Transverse colon (tissue), 4 donors: ENCODE measurements around the gene PHPT1. TPM values are rescaled to one million over a fixed set of nuclear protein-coding genes. Genes with fewer than 3 reads are reported as not detected.
"Not testable (repeated sequence)": the region's sequence is repeated elsewhere in the genome, so short reads cannot be mapped to it uniquely, and the experiment has no call there.

Source experiments
- DNase-seq: peaks from one replicate; pipeline ENCODE4 v3.0.0-alpha.2; 2019
- H3K27ac ChIP-seq, 4 donors: fragments of 200-600 bp; sonication (generic); 2 replicates each; pipeline ENCODE4 v1.5.1; 2016 to 2018; ENCODE audit warnings: inconsistent platforms in 4 of 4
- H3K27me3 ChIP-seq: fragments of 200-600 bp; sonication (generic); 2 replicates; pipeline ENCODE4 v1.5.1; 2017; ENCODE audit warnings: inconsistent platforms
- H3K36me3 ChIP-seq, 4 donors: fragments of 200-600 bp; sonication (generic); 2 replicates each; pipeline ENCODE4 v1.5.1; 2017 to 2019; ENCODE audit warnings: inconsistent platforms in 4 of 4
- H3K4me1 ChIP-seq, 4 donors: fragments of 200-600 bp; sonication (generic); 2 replicates each; pipeline ENCODE4 v1.5.1; 2017 to 2020; ENCODE audit warnings: inconsistent platforms in 4 of 4
- H3K4me3 ChIP-seq, 4 donors: fragments of 200-600 bp; sonication (generic); 1 replicate in 1 of 4; 2 replicates in 3 of 4; pipeline versions ENCODE4 v1.5.1 to v1.6.1; 2017 to 2019; ENCODE audit warnings: inconsistent platforms in 4 of 4
- H3K9me3 ChIP-seq, 2 donors: fragments of 200-600 bp; sonication (generic); 2 replicates each; pipeline ENCODE4 v1.5.1; 2017 to 2019; ENCODE audit warnings: inconsistent platforms in 2 of 2
- EP300 ChIP-seq: sonication (generic); formaldehyde crosslinking; IDR thresholded peaks from one replicate; pipeline ENCODE4 v1.6.1; 2017; ENCODE audit warnings: antibody characterized with exemption, low read depth
- POLR2A ChIP-seq: fragments of 450-650 bp; IDR thresholded peaks from one replicate; pipeline ENCODE4 v1.6.1; 2016; ENCODE audit warnings: antibody characterized with exemption, mild to moderate bottlenecking, moderate library complexity
- POLR2AphosphoS5 ChIP-seq, 3 donors: sonication (generic); formaldehyde crosslinking; IDR thresholded peaks; one replicate each; pipeline ENCODE4 v1.6.1; 2016; ENCODE audit warnings: antibody characterized with exemption in 3 of 3
- WGBS, 2 donors: methylation state at CpG; one replicate each; pipeline ENCODE4 v1.1.5; 2018; ENCODE audit warnings: low coverage in 1 of 2; 5-methylcytosine and 5-hydroxymethylcytosine counted together
- in situ Hi-C, 4 donors: fragments of 200-750 bp; cut with MboI; loops; one replicate each; pipeline versions ENCODE4 v1.15.0 to v1.15.1; 2017; ENCODE audit warnings: low sequenced_read_pairs in 3 of 4, low pct_ligation_motif_present in 1 of 4, low pct_unique_long_range_greater_than_20kb in 1 of 4
- intact Hi-C: fragments of 100-400 bp; cut with DNase I; formaldehyde crosslinking; loops from one replicate; pipeline ENCODE4 v1.15.1; 2023; ENCODE audit warnings: low total_unique reads
- total RNA-seq, 4 donors: library from RNA; depleted of rRNA; stranded (reverse); fragments of >200 nt; gene quantifications; one replicate each; pipeline ENCODE4 v1.1.0, GENCODE V29; 2016
- TF ChIP-seq, protein P1 (sequence below), 5 experiments: fragments of 200-600 bp in 3 of 5; fragments of 450-650 bp in 2 of 5; sonication (generic) in 3 of 5; IDR thresholded peaks; 1 replicate in 2 of 5; 2 replicates in 3 of 5; pipeline ENCODE4 v1.5.1; 2016 to 2017; ENCODE audit warnings: antibody characterized with exemption in 5 of 5, inconsistent platforms in 3 of 5, mild to moderate bottlenecking in 2 of 5, moderate library complexity in 1 of 5

PHPT1 gene
- total RNA-seq, 4 donors from 2014 or later, result 69.7 to 134 (median 107) TPM

DNA sequence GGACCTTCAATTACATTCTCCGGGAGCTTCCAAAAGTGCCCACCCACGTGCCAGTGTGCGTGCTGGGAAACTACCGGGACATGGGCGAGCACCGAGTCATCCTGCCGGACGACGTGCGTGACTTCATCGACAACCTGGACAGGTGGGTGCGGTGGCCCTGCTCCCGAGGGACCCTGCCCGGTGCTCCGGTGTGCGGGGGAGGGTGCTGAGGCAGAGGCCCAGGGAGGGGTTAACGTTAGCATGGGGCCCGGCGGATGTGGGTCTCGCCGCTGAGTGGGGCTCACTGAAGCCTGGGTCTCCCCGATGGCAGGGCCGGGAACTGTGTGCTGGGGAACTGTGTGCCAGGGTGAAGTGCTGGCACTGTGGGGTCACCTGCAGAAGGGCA is 17.5 kb upstream of the PHPT1 start:
- H3K27ac ChIP-seq, result no peak overlapping the region
- 95% methylated on average over 23 of the region's 23 CpGs; no CpG with 5 or more reads in 1 of the 2 donors for WGBS, 2 donors
- TF ChIP-seq EP300 (no peak), POLR2A (no peak), POLR2AphosphoS5 (IDR thresholded peaks at IDR 0.05) (no peak)
- TF ChIP-seq, protein P1, sequence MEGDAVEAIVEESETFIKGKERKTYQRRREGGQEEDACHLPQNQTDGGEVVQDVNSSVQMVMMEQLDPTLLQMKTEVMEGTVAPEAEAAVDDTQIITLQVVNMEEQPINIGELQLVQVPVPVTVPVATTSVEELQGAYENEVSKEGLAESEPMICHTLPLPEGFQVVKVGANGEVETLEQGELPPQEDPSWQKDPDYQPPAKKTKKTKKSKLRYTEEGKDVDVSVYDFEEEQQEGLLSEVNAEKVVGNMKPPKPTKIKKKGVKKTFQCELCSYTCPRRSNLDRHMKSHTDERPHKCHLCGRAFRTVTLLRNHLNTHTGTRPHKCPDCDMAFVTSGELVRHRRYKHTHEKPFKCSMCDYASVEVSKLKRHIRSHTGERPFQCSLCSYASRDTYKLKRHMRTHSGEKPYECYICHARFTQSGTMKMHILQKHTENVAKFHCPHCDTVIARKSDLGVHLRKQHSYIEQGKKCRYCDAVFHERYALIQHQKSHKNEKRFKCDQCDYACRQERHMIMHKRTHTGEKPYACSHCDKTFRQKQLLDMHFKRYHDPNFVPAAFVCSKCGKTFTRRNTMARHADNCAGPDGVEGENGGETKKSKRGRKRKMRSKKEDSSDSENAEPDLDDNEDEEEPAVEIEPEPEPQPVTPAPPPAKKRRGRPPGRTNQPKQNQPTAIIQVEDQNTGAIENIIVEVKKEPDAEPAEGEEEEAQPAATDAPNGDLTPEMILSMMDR (IDR thresholded peaks at IDR 0.05), result no peak
- intact Hi-C loops, result no loop called here
- no peaks in the 10 kb centered on the region for H3K27me3 ChIP-seq
- peaks cover 0 to 16% (median 8%) of the 10 kb centered on the region in 4 donors for H3K36me3 ChIP-seq
- H3K9me3 ChIP-seq, result no peaks in the 10 kb centered on the region
- DNase-seq, result no peak
- in situ Hi-C loops, result no loop called here
- H3K4me1 ChIP-seq, result no peaks in the 10 kb centered on the region
- no peak overlapping the region for H3K4me3 ChIP-seq

DNA sequence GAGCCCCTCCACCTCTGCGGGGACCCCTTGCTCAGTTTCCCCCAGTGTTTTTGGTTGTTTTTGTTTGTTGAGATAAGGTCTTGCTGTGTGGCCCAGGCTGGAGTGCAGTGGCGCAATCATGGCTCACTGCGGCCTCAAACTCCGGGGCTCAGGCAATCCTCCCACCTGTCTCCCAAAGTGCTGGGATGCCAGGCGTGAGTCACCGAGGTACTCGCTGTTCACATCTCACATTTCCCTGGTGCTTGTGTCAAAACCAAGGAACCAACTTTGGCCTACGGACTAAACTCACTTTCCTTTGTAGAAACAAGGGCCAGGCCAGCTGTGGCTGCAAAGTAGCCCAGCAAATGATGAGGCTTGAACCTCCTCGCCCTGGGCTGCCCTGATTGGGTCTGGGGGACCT is 16.6 kb upstream of the PHPT1 start:
- Histone ChIP-seq H3K27ac (no peak overlapping the region), H3K9me3 (no peaks in the 10 kb centered on the region), H3K4me1 (no peaks in the 10 kb centered on the region), H3K36me3 (peaks cover 0 to 16% (median 8%) of the 10 kb centered on the region in 4 donors), H3K4me3 (no peak overlapping the region), H3K27me3 (no peaks in the 10 kb centered on the region)
- intact Hi-C loops (no loop called here), in situ Hi-C loops (no loop called here)
- TF ChIP-seq, protein P1 (IDR thresholded peaks at IDR 0.05), result no peak
- no peak for TF ChIP-seq POLR2AphosphoS5 (IDR thresholded peaks at IDR 0.05)
- no peak for TF ChIP-seq EP300
- no peak for TF ChIP-seq POLR2A
- WGBS, 2 donors, result 89% methylated on average over 9 of the region's 9 CpGs; no CpG with 5 or more reads in 1 of the 2 donors
- no peak for DNase-seq

DNA sequence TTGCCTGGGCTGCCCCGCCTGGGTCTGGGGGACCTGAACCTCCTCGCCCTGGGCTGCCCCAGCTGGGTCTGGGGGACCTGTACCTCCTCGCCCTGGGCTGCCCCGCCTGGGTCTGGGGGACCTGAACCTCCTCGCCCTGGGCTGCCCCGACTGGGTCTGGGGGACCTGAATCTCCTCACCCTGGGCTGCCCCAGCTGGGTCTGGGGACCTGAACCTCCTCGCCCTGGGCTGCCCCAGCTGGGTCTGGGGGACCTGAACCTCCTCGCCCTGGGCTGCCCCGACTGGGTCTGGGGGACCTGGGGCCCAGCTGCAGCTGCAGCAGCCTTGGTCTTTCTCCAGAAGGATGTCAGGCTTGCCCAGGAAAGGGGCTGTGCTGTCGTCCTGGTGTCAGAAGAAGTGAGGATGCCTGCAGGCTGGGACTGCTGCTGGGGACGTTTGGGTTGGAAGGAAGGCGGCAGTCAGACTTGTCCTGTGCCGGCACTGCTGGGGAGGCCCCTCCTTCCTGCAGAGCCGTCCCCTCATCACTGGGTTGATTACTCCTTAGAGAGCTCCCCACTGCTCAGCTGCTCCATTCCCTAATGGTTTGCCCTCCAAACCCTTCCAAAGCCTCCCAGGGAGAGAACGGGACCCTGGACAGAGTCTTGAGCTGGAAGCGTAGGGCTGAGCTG is 15.7 kb upstream of the PHPT1 start:
- H3K27ac ChIP-seq, H3K4me3 ChIP-seq, DNase-seq, H3K4me1 ChIP-seq, H3K9me3 ChIP-seq, in situ Hi-C loops, H3K27me3 ChIP-seq, intact Hi-C loops: not testable (repeated sequence)
- WGBS, 2 donors, result 87% methylated on average over 16 of the region's 16 CpGs; no CpG with 5 or more reads in 1 of the 2 donors
- H3K36me3 ChIP-seq, result peaks cover 0 to 16% (median 6%) of the 10 kb centered on the region in 4 donors

DNA sequence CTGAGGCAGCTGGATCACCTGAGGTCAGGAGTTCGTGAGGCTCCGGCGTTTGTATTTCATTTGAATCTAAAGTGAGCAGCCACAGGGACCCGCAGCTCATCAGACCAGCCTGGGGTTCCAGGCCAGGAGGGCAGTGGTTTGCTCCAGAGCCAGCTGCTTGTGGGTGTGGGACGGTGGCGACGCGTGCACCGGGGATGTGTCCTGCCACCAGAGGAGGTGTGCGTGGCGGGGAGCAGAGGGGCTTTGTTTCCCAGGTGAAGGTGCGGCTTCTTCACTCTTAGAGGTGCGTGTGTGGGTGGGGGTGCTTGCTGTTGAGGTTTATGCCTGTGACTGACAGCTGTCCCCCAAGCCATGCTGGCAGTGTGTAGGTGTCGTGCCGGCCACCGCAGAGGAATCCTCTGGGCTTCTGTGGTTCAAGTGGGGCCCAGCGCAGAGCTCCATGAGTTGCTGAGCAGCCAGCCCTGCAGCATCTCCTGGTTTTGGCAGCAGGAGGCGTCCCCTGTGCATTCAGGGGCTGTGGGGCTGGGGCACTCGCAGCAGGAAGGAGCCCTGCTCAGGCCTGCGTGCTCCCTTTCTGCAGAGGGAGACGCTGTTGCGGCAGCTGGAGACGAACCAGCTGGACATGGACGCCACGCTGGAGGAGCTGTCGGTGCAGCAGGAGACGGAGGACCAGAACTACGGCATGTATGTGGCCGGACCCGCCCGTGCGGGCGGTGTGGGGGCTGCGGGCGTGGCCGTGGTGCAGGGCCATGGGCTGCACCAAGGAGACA is 13.9 kb upstream of the PHPT1 start:
- no peak for DNase-seq
- in situ Hi-C loops, result no loop called here
- Histone ChIP-seq H3K4me1 (peaks cover 0 to 12% (median 9%) of the 10 kb centered on the region in 4 donors), H3K4me3 (no peak overlapping the region), H3K9me3 (no peaks in the 10 kb centered on the region), H3K27ac (no peak overlapping the region), H3K27me3 (no peaks in the 10 kb centered on the region), H3K36me3 (peaks cover 0 to 14% (median 2%) of the 10 kb centered on the region in 4 donors)
- intact Hi-C loops, result no loop called here
- 95 to 100% methylated on average over 1 to 27 of the region's 36 CpGs for WGBS, 2 donors
- no peak for TF ChIP-seq EP300
- TF ChIP-seq, protein P1 (IDR thresholded peaks at IDR 0.05), result no peak
- TF ChIP-seq POLR2AphosphoS5 (IDR thresholded peaks at IDR 0.05), result no peak
